SK-N-DZ (cell line): Measurements from ENCODE around the gene DTX3.
"Not testable (repeated sequence)": the region's sequence is repeated elsewhere in the genome, so short reads cannot be mapped to it uniquely, and the experiment has no call there.

Experiments used
- DNase-seq: peaks from one replicate; pipeline ENCODE4 v3.0.0-alpha.2; 2015; ENCODE audit warnings: low spot score

DTX3 gene

GRCh38 chr12:57606399-57606798 is 1.8 kb downstream of the DTX3 start:
- no peak for DNase-seq

- no peak for DNase-seq
Measured at GRCh38 chr12:57606821-57607220, 2.2 kb downstream of the DTX3 start.

- no peak for DNase-seq
Measured at GRCh38 chr12:57607958-57608663, 3.5 kb downstream of the DTX3 start.

- no peak for DNase-seq
Measured at GRCh38 chr12:57609101-57609780, 4.6 kb downstream of the DTX3 start.

DNA sequence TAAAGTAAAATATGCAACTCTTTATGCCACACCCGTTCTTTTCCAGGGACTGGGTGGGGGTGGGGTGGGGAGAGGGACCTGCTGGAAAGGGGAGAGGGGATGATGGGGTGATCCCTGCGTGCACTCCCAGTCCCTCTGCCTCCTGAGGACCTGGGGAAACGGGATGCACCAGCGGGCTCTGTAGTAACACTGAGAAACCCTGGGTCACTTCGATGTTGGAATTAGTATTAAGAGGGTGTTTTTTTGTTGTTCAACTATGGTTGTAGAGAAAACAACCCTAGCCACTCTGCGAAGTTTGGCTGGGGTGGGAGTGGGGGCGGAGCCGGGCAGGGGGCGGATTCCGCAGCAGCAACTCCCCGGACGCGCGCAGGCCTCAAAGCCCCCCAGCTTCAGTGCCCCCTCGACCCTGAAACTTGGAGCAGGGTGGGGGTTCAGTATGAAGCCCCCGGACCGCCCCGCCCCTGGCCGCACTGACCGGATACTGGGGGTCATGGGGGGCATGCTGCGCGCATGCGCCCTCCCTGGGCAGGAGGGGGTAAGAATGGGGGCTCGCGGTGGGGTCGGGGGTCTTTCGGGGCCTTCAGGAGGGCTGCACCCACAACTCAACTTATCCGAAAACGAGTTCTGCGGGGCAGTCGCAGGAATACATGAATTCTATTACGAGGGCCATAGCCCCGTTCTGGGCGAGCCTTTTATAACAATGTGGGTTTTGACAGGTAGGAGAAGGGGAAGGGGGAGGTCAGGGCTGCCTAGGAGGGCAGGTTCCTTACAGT is 5.3 kb downstream of the DTX3 start:
- no peak for DNase-seq

GRCh38 chr12:57610554-57611107 is 6.0 kb downstream of the DTX3 start:
- DNase-seq = no peak

- DNase-seq = peak; percentile 86
Measured at GRCh38 chr12:57611108-57611826, 6.6 kb downstream of the DTX3 start, which contains the start of gene ARHGEF25. Gene ARHGEF25 (plus strand): TSS chr12:57611435. CDS start chr12:57611895, 460 bp downstream.

DNA sequence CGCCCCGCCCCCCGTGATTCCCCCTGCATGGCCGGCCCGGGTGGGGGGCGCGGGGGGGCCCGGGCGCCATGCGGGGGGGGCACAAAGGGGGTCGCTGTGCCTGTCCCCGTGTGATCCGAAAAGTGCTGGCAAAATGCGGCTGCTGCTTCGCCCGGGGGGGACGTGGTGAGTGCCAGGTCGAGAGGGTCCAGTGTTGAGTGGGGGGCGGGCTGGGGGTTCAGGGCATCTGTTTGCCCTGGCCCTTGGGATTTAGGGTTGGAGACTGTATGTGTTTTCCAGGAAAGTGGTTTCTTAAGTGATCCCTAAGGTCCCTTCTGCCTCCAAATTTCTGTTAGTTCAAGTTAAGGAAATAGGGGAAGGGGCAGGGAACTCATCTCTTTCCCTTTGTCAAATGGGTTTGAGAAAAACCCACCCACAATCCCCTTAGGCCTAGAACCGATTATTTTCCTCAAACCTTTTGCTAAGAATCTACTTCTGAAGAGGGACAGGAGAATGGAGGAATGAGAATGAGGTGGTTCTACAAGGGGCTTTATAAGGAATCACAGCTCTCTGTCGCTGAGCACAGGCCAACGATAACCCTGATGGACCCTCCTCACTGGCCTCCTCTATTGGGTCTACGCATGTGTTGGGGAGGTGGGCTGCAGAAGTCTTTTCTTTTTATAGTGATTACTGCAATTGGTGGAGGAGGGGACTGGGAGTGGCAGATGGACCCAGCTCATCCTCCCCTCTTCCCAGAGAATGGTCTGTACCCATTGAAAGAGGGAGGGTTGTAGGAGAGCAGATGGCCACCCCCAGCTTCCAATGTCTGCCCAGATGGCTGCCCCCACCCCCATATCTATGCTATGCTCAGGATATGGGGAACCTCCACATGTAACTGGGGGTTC is 7.4 kb downstream of the DTX3 start:
- DNase-seq = peak; percentile 48

- DNase-seq = no peak
Measured at GRCh38 chr12:57612711-57613426, 8.2 kb downstream of the DTX3 start.

DNA sequence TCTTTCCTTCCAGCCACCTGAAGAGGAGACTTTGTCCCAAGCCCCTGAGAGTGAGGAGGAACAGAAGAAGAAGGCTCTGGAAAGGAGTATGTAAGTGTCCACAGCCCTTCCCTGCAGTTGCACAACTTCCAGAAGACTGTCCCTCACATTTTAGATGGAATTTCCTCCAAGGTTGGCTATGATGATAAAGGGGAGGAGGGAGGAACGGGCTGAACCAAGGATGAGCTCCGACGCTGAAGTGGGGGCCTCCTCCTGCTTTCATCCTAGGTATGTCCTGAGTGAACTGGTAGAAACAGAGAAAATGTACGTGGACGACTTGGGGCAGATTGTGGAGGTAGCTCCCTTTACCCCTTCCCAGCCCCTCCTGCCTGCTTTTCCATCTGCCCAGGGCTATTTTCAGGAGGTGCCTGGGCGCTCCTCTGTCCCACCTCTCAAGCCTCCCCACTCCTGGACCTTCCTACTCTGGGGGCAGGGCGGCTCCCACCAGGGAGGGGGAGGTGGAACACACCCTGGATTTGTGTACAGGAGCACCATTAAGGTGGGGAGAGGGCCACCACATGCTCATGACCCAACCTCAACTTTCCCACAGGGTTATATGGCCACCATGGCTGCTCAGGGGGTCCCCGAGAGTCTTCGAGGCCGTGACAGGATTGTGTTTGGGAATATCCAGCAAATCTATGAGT is 8.9 kb downstream of the DTX3 start:
- no peak for DNase-seq

- no peak for DNase-seq
Measured at GRCh38 chr12:57614178-57614947, 9.7 kb downstream of the DTX3 start.

DNA sequence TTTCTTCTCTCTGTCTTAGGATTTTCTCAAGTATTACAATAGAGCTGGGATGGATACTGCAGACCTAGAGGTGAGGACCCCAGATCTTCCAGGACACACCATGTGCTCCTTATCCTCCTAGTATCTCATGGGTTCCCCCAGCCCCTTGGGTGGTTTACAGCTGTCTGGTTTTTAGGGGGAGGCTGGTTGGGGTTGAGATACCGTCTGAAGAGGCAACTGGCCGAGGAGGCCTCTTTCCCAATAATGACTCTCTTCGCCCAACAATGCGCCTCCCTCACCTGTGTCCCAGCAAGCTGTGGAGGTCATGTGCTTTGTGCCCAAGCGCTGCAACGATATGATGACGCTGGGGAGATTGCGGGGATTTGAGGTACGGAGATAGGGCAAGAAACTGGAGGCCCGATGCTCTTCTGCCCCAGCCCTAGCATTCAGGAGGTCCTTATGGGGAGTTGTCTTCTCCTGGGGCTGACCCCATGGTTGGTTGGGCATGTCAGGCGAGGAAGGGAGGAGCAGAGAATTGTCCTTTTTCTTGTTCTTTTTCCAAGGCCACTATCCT is 10.4 kb downstream of the DTX3 start:
- DNase-seq = no peak

DNA sequence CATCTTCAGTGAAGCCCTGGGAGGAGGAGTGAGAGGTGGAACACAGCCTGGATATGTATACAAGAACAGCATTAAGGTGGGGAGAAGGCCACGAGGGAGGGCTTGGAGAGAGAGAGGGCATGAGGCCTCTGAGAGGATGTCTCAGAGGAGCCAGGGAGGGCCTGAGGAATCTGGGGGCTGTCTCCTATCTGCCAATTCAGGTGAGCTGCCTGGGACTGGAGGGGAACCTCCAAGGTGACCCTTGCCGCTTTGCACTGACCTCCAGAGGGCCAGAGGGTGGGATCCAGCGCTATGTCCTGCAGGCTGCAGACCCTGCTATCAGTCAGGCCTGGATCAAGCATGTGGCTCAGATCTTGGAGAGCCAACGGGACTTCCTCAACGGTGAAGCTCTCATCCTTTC is 11.0 kb downstream of the DTX3 start:
- DNase-seq = no peak

- DNase-seq = no peak
Measured at GRCh38 chr12:57616383-57617101, 11.9 kb downstream of the DTX3 start.

- DNase-seq = no peak
Measured at GRCh38 chr12:57617942-57618341, 13.3 kb downstream of the DTX3 start.

DNA sequence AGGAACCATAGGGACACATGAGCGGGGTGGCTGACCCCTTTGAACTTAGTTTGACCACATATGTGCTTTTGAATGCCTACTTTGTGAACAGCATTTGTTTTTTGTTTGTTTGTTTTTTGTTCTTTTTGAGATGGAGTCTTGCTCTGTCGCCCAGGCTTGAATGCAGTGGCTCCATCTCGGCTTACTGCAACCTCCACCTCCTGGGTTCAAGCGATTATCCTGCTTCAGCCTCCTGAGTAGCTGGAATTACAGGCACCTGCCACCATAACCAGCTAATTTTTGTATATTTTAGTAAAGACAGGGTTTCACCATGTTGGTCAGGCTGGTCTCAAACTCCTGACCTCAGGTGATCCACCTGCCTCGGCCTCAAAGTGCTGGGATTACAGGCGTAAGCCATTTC is 13.8 kb downstream of the DTX3 start:
- DNase-seq = not testable (repeated sequence)

GRCh38 chr12:57618966-57619433 is 14.4 kb downstream of the DTX3 start:
- no peak for DNase-seq
